Measurements from ENCODE around the gene OTX2.

Gene OTX2

GRCh38 chr14:56821177-56821576, 10.9 kb upstream of the OTX2 start:
- Histone ChIP-seq H3K27ac (ENCODE audit: low read depth, low read length) (no peak overlapping the region), H4K20me1 (ENCODE audit: low read depth, low read length) (no peaks in the 10 kb centered on the region), H3K4me3 (ENCODE audit: insufficient read depth, low read length, poor library complexity, severe bottlenecking) (no peak overlapping the region), H3K27me3 (ENCODE audit: low read length) (no peaks in the 10 kb centered on the region), H3F3A (ENCODE audit: insufficient read depth) (no peaks in the 10 kb centered on the region), H3K4me2 (ENCODE audit: low read depth, low read length, poor library complexity, severe bottlenecking) (no peak overlapping the region), H3K9ac (ENCODE audit: low read length) (no peak overlapping the region), H2AFZ (ENCODE audit: low read depth, low read length, severe bottlenecking) (no peak overlapping the region), H3K9me2 (replicated peaks; ENCODE audit: insufficient read depth, low read length) (no peaks in the 10 kb centered on the region), H3K79me2 (ENCODE audit: insufficient read depth, low read length) (no peaks in the 10 kb centered on the region), H3K36me3 (ENCODE audit: low read length) (no peaks in the 10 kb centered on the region), H3K9me3 (ENCODE audit: insufficient read depth, low read length) (no peaks in the 10 kb centered on the region)
- TF ChIP-seq, protein P1, sequence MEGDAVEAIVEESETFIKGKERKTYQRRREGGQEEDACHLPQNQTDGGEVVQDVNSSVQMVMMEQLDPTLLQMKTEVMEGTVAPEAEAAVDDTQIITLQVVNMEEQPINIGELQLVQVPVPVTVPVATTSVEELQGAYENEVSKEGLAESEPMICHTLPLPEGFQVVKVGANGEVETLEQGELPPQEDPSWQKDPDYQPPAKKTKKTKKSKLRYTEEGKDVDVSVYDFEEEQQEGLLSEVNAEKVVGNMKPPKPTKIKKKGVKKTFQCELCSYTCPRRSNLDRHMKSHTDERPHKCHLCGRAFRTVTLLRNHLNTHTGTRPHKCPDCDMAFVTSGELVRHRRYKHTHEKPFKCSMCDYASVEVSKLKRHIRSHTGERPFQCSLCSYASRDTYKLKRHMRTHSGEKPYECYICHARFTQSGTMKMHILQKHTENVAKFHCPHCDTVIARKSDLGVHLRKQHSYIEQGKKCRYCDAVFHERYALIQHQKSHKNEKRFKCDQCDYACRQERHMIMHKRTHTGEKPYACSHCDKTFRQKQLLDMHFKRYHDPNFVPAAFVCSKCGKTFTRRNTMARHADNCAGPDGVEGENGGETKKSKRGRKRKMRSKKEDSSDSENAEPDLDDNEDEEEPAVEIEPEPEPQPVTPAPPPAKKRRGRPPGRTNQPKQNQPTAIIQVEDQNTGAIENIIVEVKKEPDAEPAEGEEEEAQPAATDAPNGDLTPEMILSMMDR (IDR thresholded peaks at IDR 0.05; ENCODE audit: insufficient read depth, low read length, poor library complexity, severe bottlenecking), result no peak
- no peak for TF ChIP-seq EZH2phosphoT487 (conservative IDR thresholded peaks at IDR 0.05; ENCODE audit: low read length)

DNA sequence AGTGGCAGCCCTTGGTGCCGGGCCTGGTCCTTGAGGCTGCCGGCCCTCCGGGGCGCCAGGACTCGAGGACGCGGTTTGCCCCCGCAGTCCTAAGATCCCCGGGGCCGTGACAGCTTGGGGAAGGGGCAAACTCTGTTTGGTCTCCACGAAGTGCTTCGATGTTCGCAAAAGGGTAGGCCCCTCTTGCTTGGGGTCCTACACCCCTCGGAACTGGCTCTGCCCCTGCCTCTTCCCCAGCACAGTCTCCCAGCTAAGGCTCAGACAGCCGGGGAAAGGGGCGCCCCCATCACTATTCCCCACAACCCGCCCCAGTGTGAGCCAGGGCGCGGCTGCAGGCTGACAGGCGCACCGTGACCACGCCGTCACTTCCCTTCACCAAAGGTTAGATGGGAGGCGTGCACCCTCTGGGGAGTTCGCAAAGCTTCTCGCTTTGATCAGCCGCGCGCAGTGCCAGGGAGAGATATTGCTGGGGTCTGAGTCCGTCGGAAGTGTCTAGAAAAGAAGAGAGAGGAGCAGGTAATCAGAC, 7.2 kb upstream of the OTX2 start:
- Histone ChIP-seq H3K27ac (ENCODE audit: low read depth, low read length) (no peak overlapping the region), H3K79me2 (ENCODE audit: insufficient read depth, low read length) (no peaks in the 10 kb centered on the region), H3K9me3 (ENCODE audit: insufficient read depth, low read length) (no peaks in the 10 kb centered on the region), H3K9me2 (replicated peaks; ENCODE audit: insufficient read depth, low read length) (no peaks in the 10 kb centered on the region), H3K9ac (ENCODE audit: low read length) (no peak overlapping the region), H4K20me1 (ENCODE audit: low read depth, low read length) (no peaks in the 10 kb centered on the region), H3K4me2 (ENCODE audit: low read depth, low read length, poor library complexity, severe bottlenecking) (no peak overlapping the region), H2AFZ (ENCODE audit: low read depth, low read length, severe bottlenecking) (no peak overlapping the region), H3K4me3 (ENCODE audit: insufficient read depth, low read length, poor library complexity, severe bottlenecking) (no peak overlapping the region), H3K27me3 (ENCODE audit: low read length) (no peaks in the 10 kb centered on the region), H3F3A (ENCODE audit: insufficient read depth) (no peaks in the 10 kb centered on the region), H3K36me3 (ENCODE audit: low read length) (no peaks in the 10 kb centered on the region)
- TF ChIP-seq, protein P1 (IDR thresholded peaks at IDR 0.05; ENCODE audit: insufficient read depth, low read length, poor library complexity, severe bottlenecking), result no peak
- no peak for TF ChIP-seq EZH2phosphoT487 (conservative IDR thresholded peaks at IDR 0.05; ENCODE audit: low read length)

DNA sequence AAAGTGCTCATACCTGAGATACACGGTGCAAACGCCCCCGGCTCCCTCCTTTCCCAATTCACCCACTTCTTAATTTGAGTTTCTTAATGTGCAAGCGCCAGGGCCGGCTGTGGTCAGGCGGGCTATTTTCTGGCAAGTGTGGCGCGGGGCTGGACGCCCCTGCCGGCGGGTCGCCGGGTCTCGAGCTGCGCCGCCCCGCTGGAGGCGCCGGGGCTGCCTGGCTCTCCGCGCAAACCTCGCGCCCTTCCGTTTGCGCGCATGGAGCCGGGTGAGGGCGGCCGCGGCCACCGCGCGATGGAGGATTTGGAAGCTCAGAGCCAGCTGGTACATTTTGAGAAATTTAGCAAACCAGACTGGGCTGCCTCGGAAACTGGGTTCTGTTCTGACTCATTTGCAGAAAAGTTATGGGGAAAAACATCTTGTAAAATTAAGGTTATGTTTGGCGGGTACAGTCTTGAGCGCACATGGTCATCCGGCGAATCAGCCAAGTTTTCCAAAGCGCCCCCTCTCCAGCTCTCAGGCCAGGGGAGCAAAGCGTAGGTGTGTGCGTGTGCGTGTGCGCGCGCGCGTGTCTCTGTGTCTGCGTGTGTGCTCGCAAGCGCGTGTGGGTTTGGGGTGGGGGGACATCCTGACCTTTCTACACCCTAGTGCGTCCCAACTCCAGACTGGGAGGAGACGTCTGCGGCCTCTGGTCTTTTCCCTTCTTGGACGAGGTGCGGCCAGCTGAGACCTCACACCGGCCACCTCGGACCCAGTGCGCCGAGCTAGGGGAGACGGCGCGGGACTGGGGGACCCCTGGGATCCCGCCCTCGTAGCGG, 6.5 kb upstream of the OTX2 start:
- Histone ChIP-seq H3K9me3 (ENCODE audit: insufficient read depth, low read length) (no peaks in the 10 kb centered on the region), H3K27ac (ENCODE audit: low read depth, low read length) (no peak overlapping the region), H2AFZ (ENCODE audit: low read depth, low read length, severe bottlenecking) (no peak overlapping the region), H3K79me2 (ENCODE audit: insufficient read depth, low read length) (no peaks in the 10 kb centered on the region), H3F3A (ENCODE audit: insufficient read depth) (no peaks in the 10 kb centered on the region), H3K9me2 (replicated peaks; ENCODE audit: insufficient read depth, low read length) (no peaks in the 10 kb centered on the region), H3K4me2 (ENCODE audit: low read depth, low read length, poor library complexity, severe bottlenecking) (no peak overlapping the region), H3K27me3 (ENCODE audit: low read length) (no peaks in the 10 kb centered on the region), H3K36me3 (ENCODE audit: low read length) (no peaks in the 10 kb centered on the region), H3K9ac (ENCODE audit: low read length) (no peak overlapping the region), H3K4me3 (ENCODE audit: insufficient read depth, low read length, poor library complexity, severe bottlenecking) (no peak overlapping the region), H4K20me1 (ENCODE audit: low read depth, low read length) (no peaks in the 10 kb centered on the region)
- TF ChIP-seq EZH2phosphoT487 (conservative IDR thresholded peaks at IDR 0.05; ENCODE audit: low read length), result no peak
- TF ChIP-seq, protein P1 (IDR thresholded peaks at IDR 0.05; ENCODE audit: insufficient read depth, low read length, poor library complexity, severe bottlenecking), result no peak

All from SU-DHL-6 (cell line).